PC-3 (cell line): ENCODE measurements around the gene THTPA. TPM values are rescaled to one million over a fixed set of nuclear protein-coding genes. Genes with fewer than 3 reads are reported as not detected.
"Not testable (repeated sequence)": the region's sequence is repeated elsewhere in the genome, so short reads cannot be mapped to it uniquely, and the experiment has no call there.

Experiments
- ATAC-seq: fragments of 200-7000 bp; cut with Tn5 transposase; 2 replicates; pipeline ENCODE4 v1.9.1; 2020; ENCODE audit warnings: mild to moderate bottlenecking, moderate library complexity
- BruUV-seq: library from RNA; stranded (reverse); fragments of 400-500 nt; replicated peaks from 2 replicates; lab custom pipeline; 2021; lab: Mats Ljungman, UMichigan
- CTCF ChIA-PET: fragments of 300-600 bp; sonication (Branson Sonifier 250); formaldehyde crosslinking; loops from one replicate; lab custom pipeline; 2022; ENCODE audit warnings: antibody characterized with exemption; lab: Charles Lee
- POLR2A ChIA-PET: fragments of 300-600 bp; sonication (Branson Sonifier 250); formaldehyde crosslinking; loops from one replicate; lab custom pipeline; 2022; ENCODE audit warnings: antibody characterized with exemption; ENCODE audit not compliant: unreplicated experiment; lab: Charles Lee
- DNase-seq: peaks from one replicate; pipeline ENCODE4 v3.0.0-alpha.2; 2015
- H2AFZ ChIP-seq: fragments of 300-600 bp; sonication (generic); 2 replicates; pipeline ENCODE4 v1.6.0; 2016; ENCODE audit warnings: antibody characterized with exemption, low read length
- H3F3A ChIP-seq: fragments of 300-600 bp; sonication (generic); one replicate; pipeline ENCODE4 v1.6.0; 2017; ENCODE audit warnings: antibody characterized with exemption, low read length, control low read depth, mild to moderate bottlenecking; ENCODE audit not compliant: unreplicated experiment
- H3K27ac ChIP-seq: fragments of 300-600 bp; sonication (generic); 2 replicates; pipeline ENCODE4 v1.5.1; 2016; ENCODE audit warnings: mild to moderate bottlenecking, low read length
- H3K27me3 ChIP-seq: fragments of 300-600 bp; sonication (generic); 2 replicates; pipeline ENCODE4 v1.6.1; 2016; ENCODE audit warnings: low read length, mixed read lengths
- H3K36me3 ChIP-seq: fragments of 300-600 bp; sonication (generic); 2 replicates; pipeline ENCODE4 v1.6.1; 2016; ENCODE audit warnings: low read depth, mixed run types, low read length, mixed read lengths
- H3K4me1 ChIP-seq: fragments of 300-600 bp; sonication (generic); 2 replicates; pipeline ENCODE4 v1.5.1; 2016; ENCODE audit warnings: low read length; ENCODE audit not compliant: insufficient read depth
- H3K4me2 ChIP-seq: fragments of 300-600 bp; sonication (generic); 2 replicates; pipeline ENCODE4 v1.6.0; 2016; ENCODE audit warnings: low read length
- H3K4me3 ChIP-seq: fragments of 300-600 bp; sonication (generic); 2 replicates; pipeline ENCODE4 v1.5.1; 2016; ENCODE audit warnings: mild to moderate bottlenecking, low read length, mixed read lengths
- H3K79me2 ChIP-seq: fragments of 300-600 bp; sonication (generic); 2 replicates; pipeline ENCODE4 v1.6.1; 2017; ENCODE audit warnings: low read length, mixed read lengths
- H3K9ac ChIP-seq: fragments of 300-600 bp; sonication (generic); 2 replicates; pipeline ENCODE4 v1.6.0; 2016; ENCODE audit warnings: mild to moderate bottlenecking, low read length
- H3K9me2 ChIP-seq: fragments of 300-600 bp; sonication (generic); replicated peaks from 2 replicates; pipeline ENCODE4 v1.6.1; 2016; ENCODE audit warnings: mixed run types, low read length, mixed read lengths
- H3K9me3 ChIP-seq: fragments of 300-600 bp; sonication (generic); 2 replicates; pipeline ENCODE4 v1.6.1; 2016; ENCODE audit warnings: low read length, mixed read lengths
- H4K20me1 ChIP-seq: fragments of 300-600 bp; sonication (generic); 2 replicates; pipeline ENCODE4 v1.6.1; 2016; ENCODE audit warnings: low read length, mixed read lengths
- EZH2 ChIP-seq: fragments of 300-600 bp; sonication (generic); IDR thresholded peaks from one replicate; pipeline ENCODE4 v1.6.1; 2017; ENCODE audit warnings: antibody characterized with exemption, mild to moderate bottlenecking, low read length; ENCODE audit not compliant: unreplicated experiment
- EZH2phosphoT487 ChIP-seq: fragments of 300-600 bp; sonication (generic); IDR thresholded peaks from 2 replicates; pipeline ENCODE4 v1.6.1; 2018; ENCODE audit warnings: mild to moderate bottlenecking, antibody characterized with exemption, low read length, borderline replicate concordance
- intact Hi-C: fragments of 100-400 bp; cut with micrococcal nuclease; formaldehyde crosslinking; loops from 2 replicates; pipeline ENCODE4 v1.9.0; 2023
- total RNA-seq: library from RNA; depleted of rRNA; stranded (reverse); fragments of >200 nt; gene quantifications from 2 replicates; pipeline ENCODE4 v1.2.3, GENCODE V29; 2014; rRNA removed
- TF ChIP-seq, protein P1 (sequence below): fragments of 300-600 bp; sonication (generic); conservative IDR thresholded peaks from 2 replicates; pipeline ENCODE4 v1.5.1; 2017; ENCODE audit warnings: antibody characterized with exemption, low read depth, mild to moderate bottlenecking, low read length

The THTPA gene
- total RNA-seq, 1 experiment from 2014 or later: 13.0 TPM

DNA sequence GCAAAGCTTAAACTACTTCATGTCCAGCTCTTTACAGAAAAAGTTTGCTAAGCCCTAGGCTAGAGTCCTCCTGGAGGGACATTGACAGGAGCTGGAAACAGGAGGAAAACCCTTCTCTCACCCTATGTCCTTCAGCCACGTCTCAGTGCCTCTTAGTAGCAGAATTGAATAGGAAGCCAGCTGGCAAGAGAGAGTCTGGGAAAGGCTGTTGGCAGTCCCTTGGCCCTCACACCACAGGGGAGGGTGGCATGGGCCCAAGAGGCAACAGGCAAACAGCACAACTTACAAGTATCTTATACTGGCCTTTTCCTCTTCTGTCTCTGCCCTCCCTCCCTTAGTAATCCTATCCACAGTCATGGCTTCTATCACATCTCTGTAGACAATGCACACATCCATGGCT, 52.4 kb downstream of the THTPA start:
- H3K4me3 ChIP-seq: no peak overlapping the region
- ATAC-seq: no peak
- no peak overlapping the region for H3K9ac ChIP-seq
- DNase-seq: no peak
- no peak overlapping the region for H3K27ac ChIP-seq
- no peaks in the 10 kb centered on the region for H3K79me2 ChIP-seq
- POLR2A ChIA-PET: no interaction called here
- H3K4me1 ChIP-seq: peaks cover 7% of the 10 kb centered on the region
- no peaks in the 10 kb centered on the region for H3K9me2 ChIP-seq
- no TSS peak for BruUV-seq
- no peaks in the 10 kb centered on the region for H4K20me1 ChIP-seq
- no peak overlapping the region for H2AFZ ChIP-seq
- H3K36me3 ChIP-seq: no peaks in the 10 kb centered on the region
- CTCF ChIA-PET: no interaction called here
- no peaks in the 10 kb centered on the region for H3K9me3 ChIP-seq
- H3K27me3 ChIP-seq: peaks cover 44% of the 10 kb centered on the region
- no peak overlapping the region for H3K4me2 ChIP-seq
- no peak for TF ChIP-seq EZH2phosphoT487
- TF ChIP-seq, protein P1, sequence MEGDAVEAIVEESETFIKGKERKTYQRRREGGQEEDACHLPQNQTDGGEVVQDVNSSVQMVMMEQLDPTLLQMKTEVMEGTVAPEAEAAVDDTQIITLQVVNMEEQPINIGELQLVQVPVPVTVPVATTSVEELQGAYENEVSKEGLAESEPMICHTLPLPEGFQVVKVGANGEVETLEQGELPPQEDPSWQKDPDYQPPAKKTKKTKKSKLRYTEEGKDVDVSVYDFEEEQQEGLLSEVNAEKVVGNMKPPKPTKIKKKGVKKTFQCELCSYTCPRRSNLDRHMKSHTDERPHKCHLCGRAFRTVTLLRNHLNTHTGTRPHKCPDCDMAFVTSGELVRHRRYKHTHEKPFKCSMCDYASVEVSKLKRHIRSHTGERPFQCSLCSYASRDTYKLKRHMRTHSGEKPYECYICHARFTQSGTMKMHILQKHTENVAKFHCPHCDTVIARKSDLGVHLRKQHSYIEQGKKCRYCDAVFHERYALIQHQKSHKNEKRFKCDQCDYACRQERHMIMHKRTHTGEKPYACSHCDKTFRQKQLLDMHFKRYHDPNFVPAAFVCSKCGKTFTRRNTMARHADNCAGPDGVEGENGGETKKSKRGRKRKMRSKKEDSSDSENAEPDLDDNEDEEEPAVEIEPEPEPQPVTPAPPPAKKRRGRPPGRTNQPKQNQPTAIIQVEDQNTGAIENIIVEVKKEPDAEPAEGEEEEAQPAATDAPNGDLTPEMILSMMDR: no peak
- no peak for TF ChIP-seq EZH2
- intact Hi-C loops: no loop called here
- no peaks in the 10 kb centered on the region for H3F3A ChIP-seq

DNA sequence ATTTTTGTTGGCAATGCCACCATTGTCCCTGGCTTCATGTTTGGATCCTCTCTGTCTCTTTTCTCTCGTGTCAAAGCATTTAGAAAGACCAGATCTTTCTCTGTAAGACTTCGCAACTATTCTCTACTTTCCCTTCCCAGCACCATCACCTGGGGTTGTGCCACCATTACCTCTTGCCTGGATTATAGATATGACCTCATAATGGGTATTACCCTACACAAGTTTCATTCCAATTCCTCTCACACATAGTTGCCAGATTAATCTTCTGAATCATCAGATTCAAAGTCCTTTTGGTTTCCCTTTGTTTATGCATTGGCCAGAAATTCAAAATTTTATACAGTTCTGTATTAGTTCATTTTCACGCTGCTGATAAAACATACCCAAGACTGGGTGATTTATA, 52.9 kb downstream of the THTPA start:
- Histone ChIP-seq H4K20me1 (no peaks in the 10 kb centered on the region), H3K79me2 (no peaks in the 10 kb centered on the region), H3K36me3 (no peaks in the 10 kb centered on the region), H3F3A (no peaks in the 10 kb centered on the region), H3K9ac (no peak overlapping the region), H3K27ac (no peak overlapping the region), H3K4me3 (no peak overlapping the region), H3K27me3 (peaks cover 47% of the 10 kb centered on the region), H3K4me1 (peaks cover 7% of the 10 kb centered on the region), H2AFZ (no peak overlapping the region), H3K9me3 (no peaks in the 10 kb centered on the region), H3K9me2 (no peaks in the 10 kb centered on the region), H3K4me2 (no peak overlapping the region)
- BruUV-seq: no TSS peak
- ATAC-seq: no peak
- TF ChIP-seq EZH2phosphoT487 (no peak), EZH2 (no peak)
- TF ChIP-seq, protein P1: no peak
- ChIA-PET POLR2A (no interaction called here), CTCF (no interaction called here)
- intact Hi-C loops: no loop called here
- DNase-seq: no peak

DNA sequence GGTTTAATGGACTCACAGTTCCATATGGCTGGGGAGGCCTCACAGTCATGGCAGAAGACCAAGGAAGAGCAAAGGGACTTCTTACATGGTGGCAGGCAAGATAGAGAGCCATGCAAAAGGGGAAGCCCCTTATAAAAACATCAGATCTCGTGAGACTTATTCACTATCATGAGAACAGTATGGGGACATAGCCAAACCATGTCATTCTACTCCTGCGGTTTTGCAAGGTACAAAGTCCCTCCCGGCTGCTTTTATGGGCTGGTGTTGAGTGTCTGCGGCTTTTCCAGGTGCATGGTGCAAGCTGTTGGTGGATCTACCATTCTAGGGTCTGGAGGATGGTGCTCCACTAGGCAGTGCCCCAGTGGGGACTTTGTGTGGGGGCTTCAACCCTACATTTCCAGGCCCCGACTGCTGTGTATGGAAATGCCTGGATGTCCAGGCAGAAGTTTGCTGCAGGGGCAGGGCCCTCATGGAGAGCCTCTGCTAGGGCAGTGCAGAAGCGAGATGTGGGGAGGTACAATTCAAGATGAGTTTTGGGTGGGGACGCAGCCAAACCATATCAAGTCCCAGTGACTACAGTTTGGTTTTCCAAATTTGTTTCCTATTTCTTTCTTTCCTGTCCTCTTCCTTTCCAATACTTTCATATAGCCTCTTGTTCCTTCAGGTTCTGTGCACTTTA, 53.5 kb downstream of the THTPA start:
- H3K9ac ChIP-seq, H3K79me2 ChIP-seq, H3K9me3 ChIP-seq, H3F3A ChIP-seq, H4K20me1 ChIP-seq, H3K4me1 ChIP-seq, H3K36me3 ChIP-seq, H3K9me2 ChIP-seq, H3K4me3 ChIP-seq, intact Hi-C loops, ATAC-seq, H3K27ac ChIP-seq, DNase-seq, POLR2A ChIA-PET, CTCF ChIA-PET, H3K4me2 ChIP-seq, BruUV-seq, H2AFZ ChIP-seq: not testable (repeated sequence)
- peaks cover 51% of the 10 kb centered on the region for H3K27me3 ChIP-seq

Other genes starting within 250 kb of the THTPA start
- gene BCL2L2, start 249.4 kb upstream of the THTPA start, total RNA-seq: 32.4 and 33.5 TPM in 2 replicates
- 89.1 and 116 TPM in 2 replicates for gene PABPN1, start 234.8 kb upstream of the THTPA start, total RNA-seq
- 12.0 and 13.2 TPM in 2 replicates for gene SLC22A17, start 203.4 kb upstream of the THTPA start, total RNA-seq
- gene EFS, start 191.1 kb upstream of the THTPA start, total RNA-seq: 0.23 and 0.36 TPM in 2 replicates
- gene IL25, start 183.5 kb upstream of the THTPA start, total RNA-seq: not detected in 2 replicates
- gene CMTM5, start 179.2 kb upstream of the THTPA start, total RNA-seq: not detected in 2 replicates
- not detected in 2 replicates for gene MYH6, start 148.0 kb upstream of the THTPA start, total RNA-seq
- not detected in 2 replicates for gene MYH7, start 120.6 kb upstream of the THTPA start, total RNA-seq
- 57.6 and 77.3 TPM in 2 replicates for gene NGDN, start 86.6 kb upstream of the THTPA start, total RNA-seq
- 0.55 and 1.4 TPM in 2 replicates for gene ZFHX2, start 4.5 kb upstream of the THTPA start, total RNA-seq
- 69.7 and 71.7 TPM in 2 replicates for gene AP1G2, start 11.5 kb downstream of the THTPA start, total RNA-seq
- not detected in 2 replicates for gene JPH4, start 22.5 kb downstream of the THTPA start, total RNA-seq
- gene DHRS2, start 80.1 kb downstream of the THTPA start, total RNA-seq: 40.9 and 43.2 TPM in 2 replicates